B cell (primary cell): Measurements from ENCODE around the gene RNPEPL1. TPM values are rescaled to one million over a fixed set of nuclear protein-coding genes. Genes with fewer than 3 reads are reported as not detected.

ENCODE experiments used
- ATAC-seq: fragments of 200-7000 bp; cut with Tn5 transposase; one replicate; pipeline ENCODE4 v1.10.0; 2021; ENCODE audit warnings: low read depth, mild to moderate bottlenecking, moderate number of reproducible peaks, moderate library complexity
- CTCF ChIA-PET: fragments of 350-600 bp; sonication (Branson Sonifier 250); formaldehyde crosslinking; loops from one replicate; lab custom pipeline; 2021; ENCODE audit warnings: antibody characterized with exemption, inconsistent platforms; lab: Charles Lee
- POLR2A ChIA-PET: fragments of 350-600 bp; sonication (Branson Sonifier 250); formaldehyde crosslinking; loops from one replicate; lab custom pipeline; 2021; ENCODE audit warnings: antibody characterized with exemption; lab: Charles Lee
- DNase-seq: peaks from one replicate; pipeline ENCODE4 v3.0.0; 2013
- H2AFZ ChIP-seq: 2 replicates; pipeline ENCODE4 v1.6.1; 2012; ENCODE audit warnings: mild to moderate bottlenecking, low read depth, low read length; ENCODE audit not compliant: insufficient read depth, poor library complexity, severe bottlenecking
- H3K27ac ChIP-seq, 2 donors: 1 replicate in 1 of 2; 2 replicates in 1 of 2; pipeline ENCODE4 v1.5.1; 2012 to 2013; ENCODE audit warnings: low read length in 2 of 2, mild to moderate bottlenecking in 2 of 2, moderate library complexity in 1 of 2
- H3K27me3 ChIP-seq, 4 experiments: fragments of 200-600 bp in 1 of 4; sonication (generic) in 1 of 4; replicated peaks in 1 of 4; 1 replicate in 2 of 4; 2 replicates in 2 of 4; pipeline versions ENCODE4 v1.6.1 to v1.7.0; 2013 to 2016; ENCODE audit warnings: low read length in 3 of 4, mild to moderate bottlenecking in 2 of 4, mixed read lengths in 1 of 4, moderate library complexity in 1 of 4; ENCODE audit not compliant: insufficient read depth in 4 of 4, control insufficient read depth in 3 of 4; ENCODE audit errors: control extremely low read depth in 1 of 4
- H3K36me3 ChIP-seq, 2 experiments: replicated peaks in 1 of 2; 1 replicate in 1 of 2; 2 replicates in 1 of 2; pipeline versions ENCODE4 v1.6.1 to v1.7.1; 2013; ENCODE audit warnings: low read length in 1 of 2; ENCODE audit not compliant: insufficient read depth in 2 of 2, control insufficient read depth in 1 of 2; ENCODE audit errors: control extremely low read depth in 1 of 2, extremely low read depth in 1 of 2
- H3K4me1 ChIP-seq, 2 donors: fragments of 200-600 bp in 1 of 2; sonication (generic) in 1 of 2; 1 replicate in 1 of 2; 2 replicates in 1 of 2; pipeline versions ENCODE4 v1.5.1 to v1.6.1; 2013 to 2017; ENCODE audit warnings: low read length in 2 of 2; ENCODE audit not compliant: control insufficient read depth in 2 of 2, insufficient read depth in 2 of 2
- H3K4me2 ChIP-seq: replicated peaks from 2 replicates; pipeline ENCODE3; 2012; ENCODE audit warnings: mild to moderate bottlenecking, low read depth, low read length; ENCODE audit not compliant: poor library complexity, severe bottlenecking
- H3K4me3 ChIP-seq, 5 experiments: fragments of 200-600 bp in 1 of 5; sonication (generic) in 1 of 5; 1 replicate in 3 of 5; 2 replicates in 2 of 5; pipeline versions ENCODE4 v1.5.1 to v1.7.0; 2011 to 2016; ENCODE audit warnings: low read length in 4 of 5, mild to moderate bottlenecking in 4 of 5, low read depth in 2 of 5, control low read depth in 1 of 5, moderate library complexity in 1 of 5; ENCODE audit not compliant: insufficient read depth in 1 of 5; ENCODE audit errors: control extremely low read depth in 1 of 5, extremely low read depth in 1 of 5
- H3K79me2 ChIP-seq: fragments of 200-600 bp; sonication (generic); one replicate; pipeline ENCODE4 v1.6.0; 2016; ENCODE audit warnings: low read length; ENCODE audit not compliant: control insufficient read depth, insufficient read depth
- H3K9ac ChIP-seq: fragments of 200-600 bp; sonication (generic); 2 replicates; pipeline ENCODE4 v1.6.1; 2017; ENCODE audit warnings: mild to moderate bottlenecking, low read length, moderate library complexity
- H3K9me3 ChIP-seq, 3 donors: one replicate each; pipeline versions ENCODE4 v1.6.1 to v1.7.1; 2013; ENCODE audit warnings: low read length in 2 of 3; ENCODE audit not compliant: control insufficient read depth in 2 of 3, insufficient read depth in 1 of 3; ENCODE audit errors: control extremely low read depth in 1 of 3
- H4K20me1 ChIP-seq: 2 replicates; pipeline ENCODE4 v1.6.0; 2012; ENCODE audit warnings: mild to moderate bottlenecking, low read length; ENCODE audit not compliant: insufficient read depth, control insufficient read depth, poor library complexity, severe bottlenecking
- H3K27ac Mint-ChIP-seq: one replicate; pipeline ENCODE4 v1.8.0; 2021; ENCODE audit warnings: mixed read lengths
- H3K27me3 Mint-ChIP-seq: one replicate; pipeline ENCODE4 v1.8.0; 2021; ENCODE audit warnings: mixed read lengths
- H3K4me1 Mint-ChIP-seq: one replicate; pipeline ENCODE4 v1.8.0; 2021; ENCODE audit warnings: mixed read lengths
- H3K4me3 Mint-ChIP-seq: one replicate; pipeline ENCODE4 v1.8.0; 2021; ENCODE audit warnings: mixed read lengths
- H3K9me3 Mint-ChIP-seq: one replicate; pipeline ENCODE4 v1.8.0; 2022; ENCODE audit warnings: mixed read lengths; ENCODE audit not compliant: insufficient read depth
- EZH2 ChIP-seq: IDR thresholded peaks from 2 replicates; pipeline ENCODE4 v1.6.1; 2012; ENCODE audit warnings: borderline replicate concordance, low read depth, mild to moderate bottlenecking, moderate library complexity, low read length; ENCODE audit not compliant: insufficient read depth, poor library complexity, severe bottlenecking
- WGBS: methylation state at CpG from one replicate; pipeline ENCODE4 v1.1.5; 2013; ENCODE audit warnings: missing lambda C conversion rate; ENCODE audit not compliant: insufficient coverage; 5-methylcytosine and 5-hydroxymethylcytosine counted together
- intact Hi-C: fragments of 100-400 bp; cut with micrococcal nuclease; formaldehyde crosslinking; loops from one replicate; pipeline ENCODE4 v1.10.0; 2022
- polyA plus RNA-seq: library from polyadenylated mRNA; depleted of rRNA; stranded (reverse); fragments of >200 nt; gene quantifications from 2 replicates; pipeline ENCODE4 v1.2.3, GENCODE V29; 2012
- total RNA-seq, 2 donors: library from RNA; stranded (reverse); fragments of 120-200 nt in 1 of 2; gene quantifications; 1 replicate in 1 of 2; 2 replicates in 1 of 2; pipeline versions ENCODE4 v1.2.3 to v1.2.4, GENCODE V29; 2013 to 2022
- TF ChIP-seq, protein P1 (sequence below): fragments of 200-600 bp; IDR thresholded peaks from one replicate; pipeline ENCODE4 v1.8.0; 2022; ENCODE audit warnings: antibody characterized with exemption, mild to moderate bottlenecking

RNPEPL1 gene
- total and polyA plus RNA-seq, 2 donors (not counting 1 experiment from before 2014, with no cell fraction given): 103 to 109 TPM

DNA sequence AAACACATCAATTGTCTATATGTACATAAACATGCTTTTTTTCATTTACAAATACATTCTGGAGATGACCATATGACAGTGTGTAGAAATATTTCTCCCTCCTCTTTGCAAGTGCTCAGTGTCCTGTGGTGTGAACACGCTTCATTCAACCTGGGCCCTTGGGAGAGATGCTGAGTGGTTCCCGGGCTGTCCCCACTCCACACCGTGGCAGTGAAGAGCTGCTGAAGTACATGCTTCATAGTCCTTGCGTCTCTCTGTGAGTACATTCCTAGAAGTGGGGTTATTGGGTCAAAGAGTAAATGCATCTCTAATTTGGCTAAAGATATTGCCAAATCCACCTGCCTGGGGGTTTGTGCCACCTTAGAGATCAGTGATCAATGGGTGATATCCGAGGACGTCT is 50.5 kb downstream of the RNPEPL1 start:
- ChIA-PET CTCF (no interaction called here), POLR2A (no interaction called here)
- H3K36me3 ChIP-seq: no peaks in the 10 kb centered on the region
- ATAC-seq (no peak), DNase-seq (no peak)
- no peak for TF ChIP-seq EZH2
- TF ChIP-seq, protein P1, sequence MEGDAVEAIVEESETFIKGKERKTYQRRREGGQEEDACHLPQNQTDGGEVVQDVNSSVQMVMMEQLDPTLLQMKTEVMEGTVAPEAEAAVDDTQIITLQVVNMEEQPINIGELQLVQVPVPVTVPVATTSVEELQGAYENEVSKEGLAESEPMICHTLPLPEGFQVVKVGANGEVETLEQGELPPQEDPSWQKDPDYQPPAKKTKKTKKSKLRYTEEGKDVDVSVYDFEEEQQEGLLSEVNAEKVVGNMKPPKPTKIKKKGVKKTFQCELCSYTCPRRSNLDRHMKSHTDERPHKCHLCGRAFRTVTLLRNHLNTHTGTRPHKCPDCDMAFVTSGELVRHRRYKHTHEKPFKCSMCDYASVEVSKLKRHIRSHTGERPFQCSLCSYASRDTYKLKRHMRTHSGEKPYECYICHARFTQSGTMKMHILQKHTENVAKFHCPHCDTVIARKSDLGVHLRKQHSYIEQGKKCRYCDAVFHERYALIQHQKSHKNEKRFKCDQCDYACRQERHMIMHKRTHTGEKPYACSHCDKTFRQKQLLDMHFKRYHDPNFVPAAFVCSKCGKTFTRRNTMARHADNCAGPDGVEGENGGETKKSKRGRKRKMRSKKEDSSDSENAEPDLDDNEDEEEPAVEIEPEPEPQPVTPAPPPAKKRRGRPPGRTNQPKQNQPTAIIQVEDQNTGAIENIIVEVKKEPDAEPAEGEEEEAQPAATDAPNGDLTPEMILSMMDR: no peak
- no peak overlapping the region for H3K4me3 Mint-ChIP-seq
- H3K9ac ChIP-seq: no peak overlapping the region
- H3K27me3 ChIP-seq: peaks cover 0 to 6% (median 2%) of the 10 kb centered on the region in 4 experiments
- H3K79me2 ChIP-seq: no peaks in the 10 kb centered on the region
- H3K27me3 Mint-ChIP-seq: peaks cover 9% of the 10 kb centered on the region
- H3K9me3 ChIP-seq: peaks cover 0 to 20% (median 6%) of the 10 kb centered on the region in 3 donors
- no peak overlapping the region for H3K27ac ChIP-seq
- H4K20me1 ChIP-seq: no peaks in the 10 kb centered on the region
- 100% methylated on average over 2 of the region's 6 CpGs for WGBS
- intact Hi-C loops: no loop called here
- H3K4me2 ChIP-seq: no peak overlapping the region
- no peak overlapping the region for H3K4me3 ChIP-seq
- H3K4me1 ChIP-seq: peaks cover 27 to 32% of the 10 kb centered on the region in 2 donors
- H3K27ac Mint-ChIP-seq: no peak overlapping the region
- H3K4me1 Mint-ChIP-seq: peaks cover 5% of the 10 kb centered on the region
- H3K9me3 Mint-ChIP-seq: no peaks in the 10 kb centered on the region
- no peak overlapping the region for H2AFZ ChIP-seq

DNA sequence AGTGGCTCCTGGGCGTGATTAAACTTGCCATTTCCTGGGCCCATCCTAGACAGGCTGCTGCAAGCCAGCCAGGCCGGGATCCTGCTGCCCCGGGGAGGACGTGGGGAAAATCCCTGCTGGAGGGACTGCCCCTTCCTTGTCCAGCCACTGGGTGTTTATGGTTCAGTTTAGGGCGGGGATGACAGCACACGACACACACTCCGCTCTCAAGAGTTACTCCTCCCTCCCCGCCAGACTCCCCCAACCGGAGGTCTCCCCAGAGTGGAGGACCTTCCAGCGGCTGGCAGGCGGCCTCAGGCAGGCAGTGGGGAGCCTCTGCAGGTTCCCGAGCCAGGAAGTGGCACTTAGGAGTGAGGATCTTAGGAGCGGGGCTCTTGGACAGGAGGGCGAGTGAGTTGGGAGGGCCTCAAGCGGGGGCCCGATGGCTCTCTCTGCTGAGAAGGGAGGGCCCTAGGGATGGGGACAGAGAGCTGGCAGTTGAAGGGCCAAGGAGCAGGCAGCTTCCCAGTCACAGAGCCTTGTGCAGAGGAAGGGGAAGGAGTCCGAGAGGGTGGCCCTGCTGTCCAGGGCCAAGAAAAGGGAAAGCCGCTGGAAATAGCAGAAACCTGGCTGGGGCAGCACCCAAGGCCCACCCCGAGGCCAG is 51.3 kb downstream of the RNPEPL1 start:
- DNase-seq (no peak), ATAC-seq (no peak)
- H3K27me3 Mint-ChIP-seq: peaks cover 9% of the 10 kb centered on the region
- H2AFZ ChIP-seq: no peak overlapping the region
- ChIA-PET POLR2A (no interaction called here), CTCF (no interaction called here)
- H3K9ac ChIP-seq: no peak overlapping the region
- H3K4me1 Mint-ChIP-seq: peaks cover 5% of the 10 kb centered on the region
- no peak overlapping the region for H3K27ac ChIP-seq
- peaks cover 0 to 20% (median 6%) of the 10 kb centered on the region in 3 donors for H3K9me3 ChIP-seq
- H4K20me1 ChIP-seq: no peaks in the 10 kb centered on the region
- 90% methylated on average over 15 of the region's 19 CpGs for WGBS
- no peak overlapping the region for H3K4me3 ChIP-seq
- H3K27me3 ChIP-seq: peaks cover 0 to 6% (median 3%) of the 10 kb centered on the region in 4 experiments
- no peak overlapping the region for H3K4me3 Mint-ChIP-seq
- intact Hi-C loops: no loop called here
- no peaks in the 10 kb centered on the region for H3K79me2 ChIP-seq
- TF ChIP-seq, protein P1: no peak
- no peak for TF ChIP-seq EZH2
- no peak overlapping the region for H3K27ac Mint-ChIP-seq
- no peaks in the 10 kb centered on the region for H3K9me3 Mint-ChIP-seq
- H3K4me1 ChIP-seq: peaks cover 31 to 36% of the 10 kb centered on the region in 2 donors
- H3K4me2 ChIP-seq: no peak overlapping the region
- H3K36me3 ChIP-seq: no peaks in the 10 kb centered on the region
